ENCODE data around the gene IL17RE. TPM values are rescaled to one million over a fixed set of nuclear protein-coding genes. Genes with fewer than 3 reads are reported as not detected.

The IL17RE gene
- total RNA-seq, 2 donors from 2014 or later: 1.2 to 1.6 TPM

DNA sequence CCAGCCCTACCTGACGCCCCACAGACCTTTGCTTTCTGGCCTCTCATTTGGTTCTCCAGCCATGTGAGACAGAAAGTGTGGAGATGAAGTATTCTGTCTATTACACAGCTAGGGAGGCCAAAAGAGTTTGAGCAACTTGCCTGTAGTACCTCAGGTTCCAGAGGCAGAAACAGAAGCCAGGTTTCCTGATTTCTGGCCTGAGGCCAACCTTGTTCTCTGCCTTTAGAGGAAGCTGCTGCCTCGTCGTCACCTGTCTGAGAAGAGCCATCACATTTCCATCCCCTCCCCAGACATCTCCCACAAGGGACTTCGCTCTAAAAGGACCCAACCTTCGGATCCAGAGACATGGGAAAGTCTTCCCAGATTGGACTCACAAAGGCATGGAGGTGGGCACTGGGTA is 3.8 kb downstream of the IL17RE start:
- 92 to 94% methylated on average over 4 to 5 of the region's 5 CpGs for WGBS, 2 experiments (ENCODE audit: insufficient coverage in 1 of 2, insufficient read length in 1 of 2)

DNA sequence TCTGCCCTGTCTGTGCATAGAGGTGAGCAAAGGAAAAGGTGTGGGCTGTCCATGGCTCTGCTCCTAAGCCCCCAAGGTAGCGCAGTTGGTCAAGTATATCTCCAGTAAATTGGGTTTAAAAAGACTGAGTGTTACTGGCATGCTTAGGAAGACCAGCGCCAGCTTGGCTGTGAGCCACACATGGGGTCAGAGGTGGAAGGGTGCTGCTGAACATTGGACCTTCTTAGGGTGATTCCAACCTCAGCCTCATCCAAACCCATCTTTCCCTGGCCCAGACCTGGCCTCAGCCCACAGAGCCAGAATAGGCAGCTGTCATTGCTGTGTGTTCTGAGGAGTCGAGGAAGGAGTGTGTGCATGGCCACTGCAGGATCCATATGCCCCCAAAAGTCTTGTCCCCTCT is 5.6 kb downstream of the IL17RE start:
- TF ChIP-seq, protein P1, sequence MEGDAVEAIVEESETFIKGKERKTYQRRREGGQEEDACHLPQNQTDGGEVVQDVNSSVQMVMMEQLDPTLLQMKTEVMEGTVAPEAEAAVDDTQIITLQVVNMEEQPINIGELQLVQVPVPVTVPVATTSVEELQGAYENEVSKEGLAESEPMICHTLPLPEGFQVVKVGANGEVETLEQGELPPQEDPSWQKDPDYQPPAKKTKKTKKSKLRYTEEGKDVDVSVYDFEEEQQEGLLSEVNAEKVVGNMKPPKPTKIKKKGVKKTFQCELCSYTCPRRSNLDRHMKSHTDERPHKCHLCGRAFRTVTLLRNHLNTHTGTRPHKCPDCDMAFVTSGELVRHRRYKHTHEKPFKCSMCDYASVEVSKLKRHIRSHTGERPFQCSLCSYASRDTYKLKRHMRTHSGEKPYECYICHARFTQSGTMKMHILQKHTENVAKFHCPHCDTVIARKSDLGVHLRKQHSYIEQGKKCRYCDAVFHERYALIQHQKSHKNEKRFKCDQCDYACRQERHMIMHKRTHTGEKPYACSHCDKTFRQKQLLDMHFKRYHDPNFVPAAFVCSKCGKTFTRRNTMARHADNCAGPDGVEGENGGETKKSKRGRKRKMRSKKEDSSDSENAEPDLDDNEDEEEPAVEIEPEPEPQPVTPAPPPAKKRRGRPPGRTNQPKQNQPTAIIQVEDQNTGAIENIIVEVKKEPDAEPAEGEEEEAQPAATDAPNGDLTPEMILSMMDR (conservative IDR thresholded peaks at IDR 0.05): no peak
- no peaks in the 10 kb centered on the region for H3K27me3 ChIP-seq (ENCODE audit: control insufficient read depth, insufficient read depth, low read length, poor library complexity, severe bottlenecking)
- Mint-ChIP-seq H3K36me3 (ENCODE audit: low read depth) (no peaks in the 10 kb centered on the region), H3K9me3 (no peaks in the 10 kb centered on the region), H3K27me3 (ENCODE audit: insufficient read depth) (peaks cover 1% of the 10 kb centered on the region), H3K4me1 (peaks cover 5% of the 10 kb centered on the region), H3K27ac (no peak overlapping the region), H3K4me3 (no peak overlapping the region)
- H3K4me1 ChIP-seq (ENCODE audit: control insufficient read depth, insufficient read depth, low read length): no peaks in the 10 kb centered on the region
- no peak for DNase-seq
- no peak overlapping the region for H3K9ac ChIP-seq (ENCODE audit: extremely low read depth, low read length, poor library complexity, severe bottlenecking)
- H3K4me3 ChIP-seq (ENCODE audit: low read length): no peak overlapping the region
- H3K27ac ChIP-seq (ENCODE audit: low read depth, low read length): no peak overlapping the region
- no peaks in the 10 kb centered on the region for H3K36me3 ChIP-seq (ENCODE audit: control insufficient read depth, insufficient read depth, low read length)
- 83 to 98% methylated on average over 2 to 3 of the region's 3 CpGs for WGBS, 2 experiments (ENCODE audit: insufficient coverage in 1 of 2, insufficient read length in 1 of 2)
- H3K9me3 ChIP-seq (ENCODE audit: control insufficient read depth, low read length): no peaks in the 10 kb centered on the region

More for the DNA sequence above, 3.8 kb downstream of the IL17RE start:
- H3K27me3 Mint-ChIP-seq (ENCODE audit: insufficient read depth): peaks cover 1% of the 10 kb centered on the region
- no peaks in the 10 kb centered on the region for H3K9me3 Mint-ChIP-seq
- H3K36me3 Mint-ChIP-seq (ENCODE audit: low read depth): no peaks in the 10 kb centered on the region
- H3K4me1 ChIP-seq (ENCODE audit: control insufficient read depth, insufficient read depth, low read length): no peaks in the 10 kb centered on the region
- no peak overlapping the region for H3K9ac ChIP-seq (ENCODE audit: extremely low read depth, low read length, poor library complexity, severe bottlenecking)
- H3K4me1 Mint-ChIP-seq: peaks cover 13% of the 10 kb centered on the region
- no peak overlapping the region for H3K4me3 Mint-ChIP-seq
- TF ChIP-seq, protein P1 (conservative IDR thresholded peaks at IDR 0.05): no peak
- no peak overlapping the region for H3K27ac Mint-ChIP-seq
- H3K4me3 ChIP-seq (ENCODE audit: low read length): no peak overlapping the region
- H3K36me3 ChIP-seq (ENCODE audit: control insufficient read depth, insufficient read depth, low read length): no peaks in the 10 kb centered on the region
- no peaks in the 10 kb centered on the region for H3K9me3 ChIP-seq (ENCODE audit: control insufficient read depth, low read length)
- no peak for DNase-seq
- no peaks in the 10 kb centered on the region for H3K27me3 ChIP-seq (ENCODE audit: control insufficient read depth, insufficient read depth, low read length, poor library complexity, severe bottlenecking)
- no peak overlapping the region for H3K27ac ChIP-seq (ENCODE audit: low read depth, low read length)

DNA sequence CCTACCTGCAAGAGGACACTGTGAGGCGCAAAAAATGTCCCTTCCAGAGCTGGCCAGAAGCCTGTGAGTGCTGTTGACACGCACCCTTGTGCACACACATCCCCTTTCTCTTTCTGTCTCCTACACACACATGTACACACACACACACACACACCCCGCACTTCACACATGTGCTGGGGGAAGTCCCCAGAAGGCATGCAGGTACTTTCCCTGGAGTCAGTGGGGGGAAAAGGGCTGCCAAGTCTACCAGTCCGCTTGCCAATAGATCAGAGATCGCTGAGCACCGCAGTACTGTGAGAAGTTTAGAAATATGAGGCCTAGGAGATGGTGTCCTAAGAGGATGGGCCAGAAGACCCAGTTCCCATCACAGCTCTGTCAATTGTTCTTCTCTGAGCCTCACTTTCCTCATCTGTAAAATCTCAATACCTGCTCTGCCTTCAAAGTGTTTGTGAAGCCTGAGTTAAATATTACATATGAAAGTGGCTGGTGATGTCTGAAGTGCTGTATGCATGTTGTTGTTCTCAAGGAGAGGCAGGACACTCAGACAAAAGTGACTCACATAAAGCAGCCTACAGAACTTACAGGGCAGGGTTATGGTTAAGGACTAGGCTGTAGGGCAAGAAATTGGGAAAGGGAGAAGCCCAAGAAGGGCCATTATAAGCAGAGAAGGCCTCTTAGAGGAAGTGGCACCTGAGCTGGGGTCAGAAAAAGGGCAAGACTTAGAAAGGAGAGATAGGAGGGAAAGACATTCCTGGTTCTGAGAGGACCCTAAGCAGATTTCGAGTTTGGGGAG is 6.8 kb downstream of the IL17RE start:
- no peaks in the 10 kb centered on the region for H3K4me1 Mint-ChIP-seq
- no peaks in the 10 kb centered on the region for H3K4me1 ChIP-seq (ENCODE audit: control insufficient read depth, insufficient read depth, low read length)
- WGBS, 2 experiments (ENCODE audit: insufficient coverage in 1 of 2, insufficient read length in 1 of 2): 90 to 93% methylated on average over 4 to 7 of the region's 7 CpGs
- H3K36me3 Mint-ChIP-seq (ENCODE audit: low read depth): no peaks in the 10 kb centered on the region
- H3K36me3 ChIP-seq (ENCODE audit: control insufficient read depth, insufficient read depth, low read length): no peaks in the 10 kb centered on the region
- H3K27ac ChIP-seq (ENCODE audit: low read depth, low read length): no peak overlapping the region
- no peak overlapping the region for H3K9ac ChIP-seq (ENCODE audit: extremely low read depth, low read length, poor library complexity, severe bottlenecking)
- DNase-seq: no peak
- no peak overlapping the region for H3K4me3 Mint-ChIP-seq
- H3K4me3 ChIP-seq (ENCODE audit: low read length): no peak overlapping the region
- TF ChIP-seq, protein P1 (conservative IDR thresholded peaks at IDR 0.05): no peak
- no peak overlapping the region for H3K27ac Mint-ChIP-seq
- H3K27me3 ChIP-seq (ENCODE audit: control insufficient read depth, insufficient read depth, low read length, poor library complexity, severe bottlenecking): peaks cover 5% of the 10 kb centered on the region
- no peaks in the 10 kb centered on the region for H3K9me3 ChIP-seq (ENCODE audit: control insufficient read depth, low read length)
- H3K27me3 Mint-ChIP-seq (ENCODE audit: insufficient read depth): peaks cover 1% of the 10 kb centered on the region
- H3K9me3 Mint-ChIP-seq: no peaks in the 10 kb centered on the region
